DND-41 (cell line): ENCODE results near the gene PDE4D.

Source experiments
- ATAC-seq: fragments of 200-7000 bp; cut with Tn5 transposase; 3 replicates; pipeline ENCODE4 v1.9.1; 2021; ENCODE audit warnings: low read depth; ENCODE audit not compliant: insufficient read depth
- DNase-seq: peaks from one replicate; pipeline ENCODE4 v3.0.0-alpha.2; 2020
- H2AFZ ChIP-seq: 2 replicates; pipeline ENCODE4 v1.6.0; 2012; ENCODE audit warnings: low read depth, low read length
- H3K27ac ChIP-seq: 2 replicates; pipeline ENCODE4 v1.5.1; 2012; ENCODE audit warnings: low read length, inconsistent platforms
- H3K27me3 ChIP-seq: fragments of 200-600 bp; sonication (generic); 2 replicates; pipeline ENCODE4 v1.6.0; 2012; ENCODE audit warnings: low read length, mild to moderate bottlenecking, inconsistent platforms; ENCODE audit not compliant: insufficient read depth, poor library complexity
- H3K36me3 ChIP-seq: 2 replicates; pipeline ENCODE4 v1.5.1; 2012; ENCODE audit warnings: low read length, inconsistent platforms; ENCODE audit not compliant: insufficient read depth
- H3K4me1 ChIP-seq: 2 replicates; pipeline ENCODE4 v1.5.1; 2012; ENCODE audit warnings: mild to moderate bottlenecking, low read length; ENCODE audit not compliant: insufficient read depth
- H3K4me2 ChIP-seq: 2 replicates; pipeline ENCODE4 v1.6.0; 2012; ENCODE audit warnings: mild to moderate bottlenecking, moderate library complexity, low read length, inconsistent platforms; ENCODE audit not compliant: insufficient read depth
- H3K4me3 ChIP-seq, 2 experiments: fragments of 200-600 bp in 1 of 2; shearing (Covaris generic) in 1 of 2; 2 replicates each; pipeline ENCODE4 v1.5.1; 2012 to 2016; ENCODE audit warnings: inconsistent platforms in 2 of 2, low read length in 2 of 2, mild to moderate bottlenecking in 2 of 2, low read depth in 1 of 2, moderate library complexity in 1 of 2
- H3K79me2 ChIP-seq: 2 replicates; pipeline ENCODE4 v1.6.0; 2012; ENCODE audit warnings: low read length, inconsistent platforms; ENCODE audit not compliant: insufficient read depth
- H3K9ac ChIP-seq: 2 replicates; pipeline ENCODE4 v1.6.0; 2012; ENCODE audit warnings: low read depth, mild to moderate bottlenecking, inconsistent platforms, low read length, moderate library complexity
- H3K9me3 ChIP-seq: 2 replicates; pipeline ENCODE4 v1.5.1; 2012; ENCODE audit warnings: low read length, moderate library complexity, mild to moderate bottlenecking, inconsistent platforms; ENCODE audit not compliant: insufficient read depth, severe bottlenecking
- H4K20me1 ChIP-seq: 2 replicates; pipeline ENCODE4 v1.6.0; 2012; ENCODE audit warnings: low read length; ENCODE audit not compliant: insufficient read depth
- CTCF ChIP-seq: IDR thresholded peaks from 2 replicates; pipeline ENCODE4 v1.5.1; 2012; ENCODE audit warnings: borderline replicate concordance, low read length, moderate library complexity, mild to moderate bottlenecking; ENCODE audit not compliant: poor library complexity, severe bottlenecking; ENCODE audit errors: extremely low read depth
- EZH2 ChIP-seq: IDR thresholded peaks from 3 replicates; pipeline ENCODE4 v1.6.1; 2012; ENCODE audit warnings: borderline replicate concordance, low read depth, mild to moderate bottlenecking, moderate library complexity, low read length, inconsistent platforms; ENCODE audit not compliant: severe bottlenecking

The PDE4D gene

GRCh38 chr5:59693492-59694309, 199.8 kb downstream of the PDE4D start:
- ATAC-seq (no peak), DNase-seq (no peak)
- Histone ChIP-seq H3K27ac (no peak overlapping the region), H3K9ac (no peak overlapping the region), H3K9me3 (no peaks in the 10 kb centered on the region), H4K20me1 (no peaks in the 10 kb centered on the region), H3K4me1 (no peaks in the 10 kb centered on the region), H3K27me3 (no peaks in the 10 kb centered on the region), H3K36me3 (no peaks in the 10 kb centered on the region), H3K4me3 (no peak overlapping the region), H2AFZ (no peak overlapping the region), H3K4me2 (no peak overlapping the region), H3K79me2 (no peaks in the 10 kb centered on the region)
- no peak for TF ChIP-seq EZH2
- no peak for TF ChIP-seq CTCF

- H2AFZ ChIP-seq, result no peak overlapping the region
- H3K4me1 ChIP-seq, result no peaks in the 10 kb centered on the region
- no peaks in the 10 kb centered on the region for H3K27me3 ChIP-seq
- H3K4me3 ChIP-seq, result no peak overlapping the region
- no peaks in the 10 kb centered on the region for H3K9me3 ChIP-seq
- no peak overlapping the region for H3K9ac ChIP-seq
- H3K36me3 ChIP-seq, result no peaks in the 10 kb centered on the region
- H4K20me1 ChIP-seq, result no peaks in the 10 kb centered on the region
- DNase-seq (no peak), ATAC-seq (no peak)
- H3K27ac ChIP-seq, result no peak overlapping the region
- TF ChIP-seq CTCF (no peak), EZH2 (no peak)
- H3K79me2 ChIP-seq, result no peaks in the 10 kb centered on the region
- no peak overlapping the region for H3K4me2 ChIP-seq
Observed at GRCh38 chr5:59685793-59686192, 207.7 kb downstream of the PDE4D start.

- H4K20me1 ChIP-seq, result no peaks in the 10 kb centered on the region
- no peak overlapping the region for H2AFZ ChIP-seq
- no peaks in the 10 kb centered on the region for H3K4me1 ChIP-seq
- no peaks in the 10 kb centered on the region for H3K36me3 ChIP-seq
- H3K27ac ChIP-seq, result no peak overlapping the region
- H3K27me3 ChIP-seq, result no peaks in the 10 kb centered on the region
- no peak overlapping the region for H3K4me2 ChIP-seq
- ATAC-seq (no peak), DNase-seq (no peak)
- no peaks in the 10 kb centered on the region for H3K79me2 ChIP-seq
- H3K9me3 ChIP-seq, result no peaks in the 10 kb centered on the region
- no peak for TF ChIP-seq CTCF
- TF ChIP-seq EZH2, result no peak
- H3K4me3 ChIP-seq, result no peak overlapping the region
- no peak overlapping the region for H3K9ac ChIP-seq
Observed at GRCh38 chr5:59685191-59685530, 208.4 kb downstream of the PDE4D start.
